ENCODE measurements around the gene MGLL.

DNA sequence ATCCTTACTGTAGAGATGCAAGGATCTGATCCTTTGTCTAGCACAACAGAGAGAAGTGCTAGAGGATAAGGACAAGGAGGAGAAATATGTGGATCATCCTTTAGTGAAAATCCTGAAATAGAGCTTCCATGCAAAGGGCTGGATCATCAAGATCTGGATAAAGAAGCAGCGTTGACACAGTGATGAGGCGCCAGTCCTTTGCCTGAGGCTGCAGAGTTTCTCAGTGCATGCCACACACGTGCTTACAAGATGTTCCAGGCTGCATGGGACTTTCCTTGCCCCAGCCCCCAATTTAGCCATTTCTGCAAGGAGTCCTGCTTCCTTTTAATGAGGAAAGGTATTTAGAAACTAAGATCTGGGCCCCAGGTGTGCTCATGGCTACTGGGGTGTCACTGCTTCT lies 156.7 kb downstream of the MGLL start:
- TF ChIP-seq CTCF (IDR thresholded peaks at IDR 0.05; ENCODE audit: low read depth, low read length) (no peak), EZH2phosphoT487 (IDR thresholded peaks at IDR 0.05; ENCODE audit: low read depth) (no peak)

Data from OCI-LY3 (cell line).